Fibroblast of mammary gland (primary cell): ENCODE results near the gene CYFIP1.

ENCODE experiments used
- DNase-seq: peaks from one replicate; pipeline ENCODE4 v3.0.0-alpha.2; 2010; ENCODE audit warnings: low read depth
- H3K4me3 ChIP-seq: 2 replicates; pipeline ENCODE4 v1.5.1; 2011; ENCODE audit warnings: low read depth, mild to moderate bottlenecking, low read length, moderate library complexity; ENCODE audit not compliant: control insufficient read depth
- CTCF ChIP-seq: conservative IDR thresholded peaks from 2 replicates; pipeline ENCODE4 v1.5.1; 2011; ENCODE audit warnings: low read depth, low read length, inconsistent platforms; ENCODE audit not compliant: control insufficient read depth, insufficient read depth

The CYFIP1 gene

GRCh38 chr15:22885120-22885519 lies 95.0 kb downstream of the CYFIP1 start:
- H3K4me3 ChIP-seq = no peak overlapping the region
- TF ChIP-seq CTCF = no peak
- no peak for DNase-seq

DNA sequence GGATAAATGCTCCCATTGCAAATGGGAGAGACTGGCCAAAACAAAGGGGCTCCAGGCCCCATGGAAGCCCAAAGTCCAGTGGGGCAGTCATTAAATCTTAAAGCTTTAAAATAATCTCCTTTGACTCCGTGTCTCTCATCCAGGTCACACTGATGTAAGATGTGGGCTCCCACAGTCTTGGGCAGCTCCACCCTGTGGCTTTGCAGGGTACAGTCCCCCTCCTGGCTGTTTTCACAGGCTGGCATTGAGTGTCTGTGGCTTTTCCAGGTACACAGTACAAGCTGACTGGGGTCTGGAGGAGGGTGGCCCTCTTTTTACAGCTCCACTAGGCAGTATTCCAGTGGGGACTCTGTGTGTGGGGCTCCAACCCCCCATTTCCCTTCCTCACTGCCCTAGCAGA lies 95.8 kb downstream of the CYFIP1 start:
- no peak overlapping the region for H3K4me3 ChIP-seq
- TF ChIP-seq CTCF = no peak
- no peak for DNase-seq

DNA sequence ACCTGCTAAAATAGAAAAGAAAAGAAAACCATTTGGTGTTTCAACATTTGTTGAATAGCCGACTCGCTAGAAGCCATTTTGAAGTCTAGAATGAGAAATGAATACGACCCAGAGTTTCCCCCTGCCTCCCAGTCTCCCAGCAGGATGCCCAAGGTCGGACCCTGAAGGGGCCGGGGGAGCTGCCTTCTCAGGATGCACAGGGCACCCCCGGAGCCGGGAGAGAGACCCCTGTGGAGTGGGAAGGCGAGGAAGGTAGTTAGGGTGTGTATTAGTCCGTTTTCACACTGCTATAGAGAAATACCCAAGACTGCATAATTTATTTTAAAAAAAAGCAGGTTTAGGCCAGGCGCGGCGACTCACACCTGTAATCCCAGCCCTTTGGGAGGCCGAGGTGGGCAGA lies 97.0 kb downstream of the CYFIP1 start:
- H3K4me3 ChIP-seq = no peak overlapping the region
- DNase-seq = no peak
- TF ChIP-seq CTCF = no peak

DNA sequence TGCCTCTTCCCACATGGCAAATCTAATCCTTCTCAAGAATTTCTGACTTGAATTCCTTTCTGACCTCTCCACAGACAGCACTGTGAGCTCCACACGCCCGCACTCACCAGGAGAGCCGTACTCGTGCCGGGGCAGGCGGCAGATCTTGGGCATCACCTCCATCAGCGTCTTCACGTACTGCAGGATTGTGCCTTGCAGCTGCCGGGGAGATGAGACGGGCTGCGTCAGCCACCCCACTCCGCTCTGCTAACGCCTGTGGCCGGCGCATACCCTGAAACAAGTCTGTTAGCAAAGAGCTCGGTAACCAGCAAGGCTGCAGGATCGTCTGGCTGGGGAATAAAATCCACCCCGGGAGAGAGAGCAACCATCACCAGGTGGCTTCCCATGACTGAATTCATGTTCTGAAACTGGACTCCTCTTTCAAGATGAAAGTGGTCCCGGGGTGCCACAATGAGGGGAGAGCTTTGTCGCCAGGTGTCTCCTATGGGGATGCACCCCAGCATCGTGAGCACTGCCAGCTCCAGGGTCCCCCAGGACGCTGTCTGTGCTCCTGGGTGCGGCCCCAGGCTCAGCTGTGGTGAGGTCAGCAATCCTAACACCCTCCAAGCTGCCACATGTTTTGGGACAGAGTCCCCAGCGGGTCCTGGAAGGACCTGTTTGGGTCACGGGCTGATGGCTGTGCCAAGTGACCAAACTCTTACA lies 98.3 kb downstream of the CYFIP1 start:
- no peak overlapping the region for H3K4me3 ChIP-seq
- no peak for DNase-seq
- TF ChIP-seq CTCF = no peak

- H3K4me3 ChIP-seq = no peak overlapping the region
- TF ChIP-seq CTCF = no peak
- no peak for DNase-seq
Measured at GRCh38 chr15:22880981-22881738, 99.0 kb downstream of the CYFIP1 start.

GRCh38 chr15:22880068-22880980 lies 99.8 kb downstream of the CYFIP1 start:
- no peak for DNase-seq
- no peak for TF ChIP-seq CTCF
- H3K4me3 ChIP-seq = no peak overlapping the region
